GM21360 (cell line): ENCODE data around the gene GLIPR2.
"Not testable (repeated sequence)": the region's sequence is repeated elsewhere in the genome, so short reads cannot be mapped to it uniquely, and the experiment has no call there.

Experiments
- ATAC-seq: cut with Tn5 transposase; IDR thresholded peaks from one replicate; pipeline ENCODE4 v1.9.1; 2021; ENCODE audit warnings: mild to moderate bottlenecking, moderate library complexity; ENCODE audit not compliant: unreplicated experiment

The GLIPR2 gene

DNA sequence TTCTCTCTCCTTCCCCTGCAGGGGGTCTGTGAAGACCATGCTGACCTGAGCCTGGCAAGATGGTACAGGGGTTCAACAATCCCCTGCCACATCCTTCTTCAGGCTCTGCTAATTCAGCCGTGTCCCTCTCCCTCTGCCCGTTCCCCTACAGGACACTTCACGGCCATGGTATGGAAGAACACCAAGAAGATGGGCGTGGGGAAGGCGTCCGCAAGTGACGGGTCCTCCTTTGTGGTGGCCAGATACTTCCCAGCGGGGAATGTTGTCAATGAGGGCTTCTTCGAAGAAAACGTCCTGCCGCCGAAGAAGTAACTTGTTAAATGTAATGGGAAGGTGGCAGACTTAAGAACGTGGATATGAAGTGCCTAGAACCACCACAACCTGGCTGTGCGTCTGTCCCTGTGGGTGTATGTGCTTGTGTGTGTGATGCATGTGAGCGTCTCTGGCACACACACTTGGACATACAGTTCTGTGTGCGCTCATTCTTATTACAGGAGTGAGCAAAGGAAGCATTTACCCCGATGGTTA, 25.7 kb downstream of the GLIPR2 start:
- no peak for ATAC-seq

DNA sequence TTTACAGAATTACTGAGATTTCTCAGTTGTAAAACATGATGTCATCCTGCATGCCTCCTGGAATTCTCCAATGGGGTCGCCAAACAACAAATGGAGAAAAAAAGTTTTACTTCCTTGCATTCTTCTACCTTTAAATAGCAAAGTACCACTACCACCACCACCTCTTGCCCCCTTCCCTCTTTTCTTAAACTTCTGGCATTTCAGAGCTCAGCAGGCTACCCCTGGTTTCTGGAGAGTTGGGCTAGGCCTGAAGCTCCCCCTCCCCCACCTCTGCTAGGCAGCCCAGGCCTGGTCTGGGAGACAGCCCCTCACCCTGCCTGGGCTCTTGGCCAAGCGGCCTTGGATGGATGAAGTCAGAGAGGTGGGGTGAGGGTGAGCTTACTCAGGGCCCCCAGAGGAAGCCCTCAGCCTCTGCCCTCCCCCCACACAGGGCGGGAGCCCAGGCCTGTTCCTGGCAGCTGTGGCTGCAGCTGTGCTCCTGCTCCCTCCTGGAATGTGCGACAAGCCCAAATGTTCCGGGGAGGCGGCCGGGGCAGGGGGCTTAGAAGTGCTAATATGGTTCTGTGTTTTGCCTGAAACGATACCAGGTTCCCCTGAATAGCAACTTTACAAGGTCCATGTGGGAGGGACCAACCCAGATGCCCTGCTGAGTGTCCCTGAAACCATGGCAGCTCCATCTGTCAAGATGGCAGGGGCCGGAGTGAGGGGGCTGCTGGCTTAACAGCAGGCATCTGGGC, 26.7 kb downstream of the GLIPR2 start:
- no peak for ATAC-seq

DNA sequence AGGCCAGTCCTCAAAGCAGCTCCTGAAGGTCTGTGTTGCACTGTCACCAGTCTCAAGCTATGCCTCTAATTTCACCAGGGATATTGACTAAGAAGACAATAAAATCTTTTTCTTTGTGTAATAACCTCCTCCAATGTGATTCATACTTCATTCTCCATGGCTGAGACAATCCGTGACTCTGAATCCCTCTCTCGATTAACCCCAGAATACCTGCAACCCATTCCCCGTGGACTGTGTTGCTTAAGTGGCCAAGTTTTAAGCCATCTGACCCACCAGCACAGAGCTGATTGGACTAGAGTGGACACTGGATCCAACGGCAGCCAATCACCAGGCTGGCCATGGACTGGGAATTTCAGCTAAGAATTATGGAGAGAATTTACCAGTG, 27.2 kb downstream of the GLIPR2 start:
- no peak for ATAC-seq

DNA sequence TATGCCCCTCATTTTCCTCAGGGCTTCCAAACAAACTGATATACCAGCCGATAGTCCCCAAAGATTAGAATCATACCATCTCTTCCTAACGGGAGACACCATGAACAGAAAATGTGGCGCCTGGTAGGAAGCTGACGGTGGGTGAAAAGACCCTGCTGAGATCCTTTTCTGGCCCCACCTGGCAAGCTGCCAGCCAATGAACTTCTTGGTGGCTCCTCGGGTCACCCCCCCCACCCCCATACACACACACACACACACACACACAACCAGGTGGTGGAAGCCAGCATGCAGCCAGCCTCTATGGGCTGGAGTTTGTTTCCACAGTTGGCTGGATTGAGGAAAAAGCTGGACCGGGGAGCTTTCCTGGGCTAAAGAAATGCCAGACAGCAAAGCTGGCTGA, 27.8 kb downstream of the GLIPR2 start:
- no peak for ATAC-seq

DNA sequence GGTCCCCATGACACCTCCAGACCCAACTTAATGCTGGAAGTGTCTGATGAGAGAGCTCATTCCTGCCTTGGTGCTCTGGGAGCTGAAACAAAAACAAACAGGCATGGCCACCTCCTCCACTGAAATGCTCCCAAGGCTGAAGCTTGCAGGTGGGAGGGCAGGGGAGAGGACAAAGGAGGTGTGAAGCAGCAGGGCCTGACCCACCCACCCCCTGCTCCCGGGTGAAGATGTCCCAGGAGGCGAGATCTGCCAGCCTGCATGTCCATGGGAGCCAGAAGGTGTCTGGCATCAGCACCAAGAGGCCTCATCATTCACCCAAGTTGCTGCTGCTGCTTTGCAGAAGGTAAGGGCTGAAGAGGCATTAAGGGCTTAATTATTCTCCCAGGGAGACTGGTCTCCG, 28.5 kb downstream of the GLIPR2 start:
- no peak for ATAC-seq

DNA sequence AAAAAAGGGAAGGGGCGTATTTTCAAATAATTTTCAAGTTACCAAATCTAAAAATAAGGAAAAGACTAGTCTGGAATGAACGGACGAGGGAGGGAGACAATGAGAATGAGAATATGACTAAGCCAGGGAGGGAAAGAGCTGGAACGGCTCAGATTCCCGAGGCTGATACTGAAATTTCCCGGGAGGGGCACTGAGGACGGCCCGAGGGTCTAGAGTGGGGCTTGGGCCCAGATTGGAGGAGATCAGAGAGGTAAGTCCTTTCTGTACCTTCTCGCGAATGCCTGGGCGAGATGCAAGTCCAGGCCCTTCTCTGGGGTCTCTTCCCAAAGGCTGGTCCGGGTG, 29.3 kb downstream of the GLIPR2 start:
- ATAC-seq = no peak

DNA sequence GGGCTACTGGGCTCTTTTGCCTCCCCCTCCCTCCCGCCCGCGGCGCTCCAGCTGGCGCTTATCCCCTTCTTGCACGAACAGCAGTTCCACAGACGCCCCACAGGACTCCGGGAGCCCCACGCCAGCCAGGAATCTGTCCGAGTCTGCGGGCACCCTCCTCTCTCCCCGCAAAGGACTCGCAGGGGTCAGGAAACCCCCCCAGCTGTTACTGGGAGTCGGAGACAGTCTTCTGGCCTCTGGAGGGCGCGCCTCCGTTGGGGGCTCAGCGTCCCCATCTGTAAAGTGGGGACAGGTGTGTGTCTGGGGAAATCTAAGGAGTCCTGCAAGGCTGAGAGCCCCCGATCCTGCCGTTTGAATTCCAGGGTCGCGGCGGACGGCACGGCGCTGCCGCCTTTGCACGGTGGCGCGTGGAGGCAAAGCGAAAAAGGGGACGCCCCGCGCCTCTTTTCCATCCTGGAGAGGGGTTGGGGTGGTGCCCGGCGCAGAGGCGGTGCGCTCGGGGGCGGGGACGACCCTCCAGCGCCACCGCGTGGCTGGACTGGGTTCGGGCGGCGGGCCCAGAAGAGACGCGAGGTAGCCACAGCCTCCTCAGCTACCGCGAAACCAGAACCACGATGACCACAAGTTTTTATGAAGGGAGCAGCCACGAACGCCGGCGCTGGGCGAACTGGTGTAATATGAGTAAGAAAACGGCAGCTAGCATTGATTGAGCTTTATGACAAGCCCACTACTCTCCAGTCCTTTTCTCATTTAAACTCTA, 29.8 kb downstream of the GLIPR2 start:
- peak; percentile 90 for ATAC-seq

DNA sequence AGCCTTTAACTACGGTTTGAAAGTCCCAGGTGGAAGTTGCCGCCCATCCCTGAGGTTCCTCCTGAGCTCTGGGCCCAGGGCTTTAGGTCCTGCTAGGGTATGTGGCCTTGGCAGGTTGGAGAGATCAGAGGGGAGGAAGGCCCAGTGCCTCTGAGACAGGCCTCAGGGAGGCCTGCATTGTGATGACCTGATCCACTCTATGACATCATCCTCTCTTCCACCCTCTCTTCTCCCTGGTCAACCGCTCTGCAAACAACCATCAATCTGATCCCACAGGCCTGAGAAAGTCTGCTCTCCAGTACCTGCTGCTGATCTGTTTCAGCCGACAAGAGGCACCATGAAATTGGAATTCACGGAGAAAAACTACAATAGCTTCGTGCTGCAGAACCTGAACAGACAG, 32.6 kb downstream of the GLIPR2 start, which contains the start of gene CCIN:
Gene CCIN (plus strand): TSS at position 223 of the 400 bp plus-strand sequence. CDS start 115 bp downstream, at position 338.
- no peak for ATAC-seq

DNA sequence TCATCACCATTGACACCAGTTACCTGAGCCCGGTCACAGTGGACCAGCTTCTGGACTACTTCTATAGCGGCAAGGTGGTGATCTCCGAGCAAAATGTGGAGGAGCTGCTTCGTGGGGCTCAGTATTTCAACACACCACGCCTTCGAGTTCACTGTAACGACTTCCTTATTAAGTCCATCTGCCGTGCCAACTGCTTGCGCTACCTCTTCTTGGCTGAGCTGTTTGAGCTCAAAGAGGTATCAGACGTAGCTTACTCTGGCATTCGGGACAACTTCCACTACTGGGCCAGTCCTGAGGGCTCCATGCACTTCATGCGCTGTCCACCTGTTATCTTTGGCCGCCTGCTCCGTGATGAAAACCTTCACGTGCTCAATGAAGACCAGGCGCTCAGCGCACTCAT, 33.2 kb downstream of the GLIPR2 start:
- no peak for ATAC-seq

DNA sequence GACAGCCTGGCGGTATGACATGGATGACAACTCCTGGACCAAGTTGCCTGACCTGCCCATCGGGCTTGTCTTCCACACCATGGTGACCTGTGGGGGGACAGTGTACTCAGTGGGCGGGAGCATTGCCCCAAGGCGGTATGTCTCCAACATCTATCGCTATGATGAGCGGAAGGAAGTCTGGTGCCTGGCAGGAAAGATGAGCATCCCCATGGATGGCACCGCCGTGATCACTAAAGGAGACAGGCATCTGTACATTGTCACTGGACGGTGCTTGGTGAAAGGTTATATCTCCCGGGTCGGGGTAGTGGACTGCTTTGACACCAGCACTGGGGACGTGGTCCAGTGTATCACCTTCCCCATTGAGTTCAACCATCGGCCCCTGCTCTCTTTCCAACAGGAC, 34.0 kb downstream of the GLIPR2 start:
- ATAC-seq = no peak

DNA sequence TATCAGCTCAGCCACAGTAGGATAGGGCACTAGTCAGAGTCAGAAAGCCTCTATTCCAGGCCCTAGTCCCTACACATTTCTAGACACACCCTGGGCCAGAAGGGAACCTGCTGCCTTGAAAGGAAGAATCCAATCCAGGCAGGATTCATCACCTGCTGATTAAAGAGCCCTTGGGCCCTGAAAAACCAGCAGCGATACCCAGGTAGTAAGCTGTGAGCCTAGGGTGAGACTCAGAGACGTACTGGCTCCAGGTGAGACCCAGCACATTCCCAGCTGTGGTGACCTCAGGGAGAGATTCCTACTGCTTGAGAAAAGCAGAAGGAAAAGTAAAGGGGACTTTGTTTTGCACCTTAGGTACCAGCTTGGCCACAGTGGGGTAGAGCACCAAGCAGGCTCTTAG, 37.3 kb downstream of the GLIPR2 start:
- ATAC-seq = no peak

DNA sequence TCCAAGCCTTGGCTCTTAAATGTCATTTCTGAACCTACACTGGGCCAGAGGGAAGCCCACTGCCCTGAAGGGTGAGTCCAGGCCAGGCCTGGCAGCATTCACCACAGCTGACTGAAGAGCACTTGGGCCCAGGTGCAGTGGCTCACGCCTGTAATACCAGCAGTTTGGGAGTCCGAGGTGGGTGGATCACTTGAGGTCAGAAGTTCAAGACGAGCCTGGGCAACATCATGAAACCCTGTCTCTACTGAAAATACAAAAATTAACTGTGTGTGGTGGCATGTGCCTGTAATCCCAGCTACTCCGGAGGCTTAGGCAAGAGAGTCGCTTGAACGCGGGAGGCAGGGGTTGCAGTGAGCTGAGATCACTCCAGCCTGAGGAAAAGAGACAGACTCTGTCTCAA, 37.7 kb downstream of the GLIPR2 start:
- no peak for ATAC-seq

DNA sequence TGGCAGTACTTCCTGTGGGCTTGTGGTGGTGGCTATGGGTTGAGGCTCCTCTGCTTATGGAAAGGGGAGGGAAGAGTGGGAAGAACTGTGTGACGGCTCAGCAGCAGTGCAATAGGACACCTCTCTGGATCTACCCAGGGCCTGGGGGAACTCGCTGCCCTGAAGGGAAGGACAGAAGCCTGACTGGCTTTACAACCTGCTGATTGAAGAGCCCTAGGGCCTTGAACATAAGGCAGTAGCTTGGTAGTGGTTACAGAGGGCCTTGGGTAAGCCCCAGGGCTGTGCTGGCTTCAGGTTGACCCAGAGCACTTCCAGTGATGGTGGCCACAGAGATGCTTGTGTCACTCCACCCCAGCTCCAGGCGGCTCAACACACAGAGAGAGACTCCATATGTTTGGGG, 38.2 kb downstream of the GLIPR2 start:
- no peak for ATAC-seq

DNA sequence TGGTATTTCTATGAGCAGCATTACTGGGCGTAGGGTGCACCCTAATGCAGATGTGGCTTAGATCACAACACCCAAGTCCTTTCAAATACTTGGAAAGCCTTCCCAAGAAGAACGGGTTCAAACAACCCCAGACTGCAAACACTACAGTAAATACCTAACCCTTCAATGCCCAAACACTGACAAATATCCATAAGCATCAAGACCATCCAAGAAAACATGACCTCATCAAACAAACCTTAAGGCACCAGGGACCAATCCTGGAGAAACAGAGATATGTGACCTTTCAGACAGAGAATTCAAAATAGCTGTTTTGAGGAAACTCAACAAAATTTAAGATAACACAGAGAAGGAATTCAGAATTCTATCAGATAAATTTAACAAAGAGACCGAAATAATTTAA, 38.7 kb downstream of the GLIPR2 start:
- not testable (repeated sequence) for ATAC-seq

DNA sequence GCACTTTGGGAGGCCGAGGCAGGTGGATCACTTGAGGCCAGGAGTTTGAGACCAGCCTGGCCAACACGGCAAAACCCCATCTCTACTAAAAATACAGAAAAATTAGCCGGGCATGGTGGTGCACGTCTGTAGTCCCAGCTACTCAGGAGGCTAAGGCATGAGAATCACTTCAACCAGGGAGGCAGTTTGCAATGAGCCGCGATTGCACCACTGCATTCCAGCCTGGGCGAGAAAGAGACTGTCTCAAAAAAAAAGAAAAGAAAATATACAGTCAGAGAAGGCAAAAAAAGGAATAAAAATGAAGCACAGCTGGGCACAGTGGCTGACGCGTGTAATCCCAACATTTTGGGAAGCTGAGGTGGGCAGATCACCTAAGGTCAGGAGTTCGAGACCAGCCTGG, 40.0 kb downstream of the GLIPR2 start:
- ATAC-seq = not testable (repeated sequence)

DNA sequence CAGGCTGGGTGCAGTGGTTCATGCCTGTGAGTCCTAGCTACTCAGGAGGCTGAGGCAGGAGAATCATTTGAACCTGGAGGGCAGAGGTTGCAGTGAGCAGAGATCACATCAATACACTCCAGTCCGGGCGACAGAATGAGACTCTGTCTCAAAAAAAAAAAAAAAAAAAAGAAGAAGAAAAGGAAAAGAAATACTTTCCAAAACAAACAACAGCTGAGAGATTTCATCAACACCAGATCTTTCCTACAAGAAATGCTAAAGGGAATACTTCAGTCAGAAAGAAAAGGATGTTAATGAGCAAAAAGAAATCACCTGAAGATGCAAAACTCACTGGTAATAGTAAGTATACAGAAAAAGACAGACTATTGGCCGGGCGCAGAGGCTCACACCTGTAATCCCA, 41.0 kb downstream of the GLIPR2 start:
- no peak for ATAC-seq

DNA sequence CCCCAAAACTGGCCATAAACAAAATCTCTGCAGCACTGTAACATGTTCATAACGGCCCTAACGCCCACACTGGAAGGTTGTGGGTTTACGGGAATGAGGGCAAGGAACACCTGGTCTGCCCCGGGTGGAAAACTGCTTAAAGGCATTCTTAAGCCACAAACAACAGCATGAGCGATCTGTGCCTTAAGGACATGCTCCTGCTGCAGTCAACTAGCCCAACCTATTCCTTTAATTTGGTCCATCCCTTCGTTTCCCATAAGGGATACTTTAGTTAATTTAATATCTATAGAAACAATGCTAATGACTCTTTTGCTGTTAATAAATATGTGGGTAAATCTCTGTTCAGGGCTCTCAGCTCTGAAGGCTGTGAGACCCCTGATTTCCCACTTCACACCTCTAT, 43.7 kb downstream of the GLIPR2 start:
- ATAC-seq = not testable (repeated sequence)

DNA sequence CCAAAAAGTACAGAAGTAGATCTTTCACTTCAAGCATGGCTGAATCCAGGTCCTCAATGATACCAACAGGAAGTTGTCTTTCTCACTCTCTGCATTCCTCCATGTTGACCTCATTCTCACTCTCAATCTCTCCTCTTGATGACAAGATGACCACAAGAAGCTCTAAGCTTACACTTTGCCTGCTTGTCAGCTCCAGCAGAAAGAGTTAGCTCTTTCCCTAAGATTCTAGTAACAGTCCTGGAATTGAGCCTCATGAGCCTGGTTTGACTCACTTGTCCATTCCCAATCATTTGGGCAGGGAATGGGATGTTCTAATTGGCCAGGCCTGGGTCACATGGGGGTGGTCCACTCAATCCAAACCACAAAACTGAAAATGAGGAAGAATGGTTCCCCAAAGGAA, 50.9 kb downstream of the GLIPR2 start:
- no peak for ATAC-seq

DNA sequence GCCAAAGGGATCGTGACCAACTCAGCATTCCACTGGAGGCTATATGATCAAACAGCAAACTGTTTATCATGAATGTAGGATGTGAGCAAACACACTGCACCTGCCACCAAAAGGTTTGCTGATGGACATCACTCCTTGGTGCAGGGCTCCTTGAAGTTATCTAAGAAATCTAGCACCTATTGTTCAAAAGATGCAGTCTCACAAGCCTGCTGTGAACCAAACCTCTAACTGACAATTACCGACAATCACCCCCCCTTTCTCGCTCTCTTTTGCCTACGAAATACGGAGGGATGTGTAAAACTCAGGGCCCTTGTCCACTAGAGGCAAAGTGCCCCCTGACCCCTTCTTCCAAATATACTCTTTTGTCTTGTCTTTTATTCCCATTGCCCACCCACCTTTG, 51.7 kb downstream of the GLIPR2 start:
- no peak for ATAC-seq

DNA sequence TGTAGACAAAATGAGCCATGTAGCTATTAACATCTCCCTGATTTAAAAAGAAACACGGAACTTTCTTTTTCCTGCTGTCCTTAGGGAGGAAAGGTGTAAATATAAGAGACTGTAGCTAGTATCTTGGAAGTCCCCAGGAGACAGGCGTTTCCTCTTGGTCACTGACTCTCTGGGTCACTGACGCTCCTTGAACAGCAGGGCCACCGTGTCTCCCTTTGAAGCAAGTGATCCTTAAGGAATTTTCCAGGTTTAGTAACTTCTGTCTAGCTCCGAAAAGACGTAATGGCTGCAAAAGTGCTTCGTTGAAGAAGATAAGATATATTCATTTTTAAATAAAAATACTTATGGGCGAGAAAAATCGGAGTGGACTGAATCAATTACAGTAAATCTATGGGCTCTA, 53.4 kb downstream of the GLIPR2 start:
- no peak for ATAC-seq

DNA sequence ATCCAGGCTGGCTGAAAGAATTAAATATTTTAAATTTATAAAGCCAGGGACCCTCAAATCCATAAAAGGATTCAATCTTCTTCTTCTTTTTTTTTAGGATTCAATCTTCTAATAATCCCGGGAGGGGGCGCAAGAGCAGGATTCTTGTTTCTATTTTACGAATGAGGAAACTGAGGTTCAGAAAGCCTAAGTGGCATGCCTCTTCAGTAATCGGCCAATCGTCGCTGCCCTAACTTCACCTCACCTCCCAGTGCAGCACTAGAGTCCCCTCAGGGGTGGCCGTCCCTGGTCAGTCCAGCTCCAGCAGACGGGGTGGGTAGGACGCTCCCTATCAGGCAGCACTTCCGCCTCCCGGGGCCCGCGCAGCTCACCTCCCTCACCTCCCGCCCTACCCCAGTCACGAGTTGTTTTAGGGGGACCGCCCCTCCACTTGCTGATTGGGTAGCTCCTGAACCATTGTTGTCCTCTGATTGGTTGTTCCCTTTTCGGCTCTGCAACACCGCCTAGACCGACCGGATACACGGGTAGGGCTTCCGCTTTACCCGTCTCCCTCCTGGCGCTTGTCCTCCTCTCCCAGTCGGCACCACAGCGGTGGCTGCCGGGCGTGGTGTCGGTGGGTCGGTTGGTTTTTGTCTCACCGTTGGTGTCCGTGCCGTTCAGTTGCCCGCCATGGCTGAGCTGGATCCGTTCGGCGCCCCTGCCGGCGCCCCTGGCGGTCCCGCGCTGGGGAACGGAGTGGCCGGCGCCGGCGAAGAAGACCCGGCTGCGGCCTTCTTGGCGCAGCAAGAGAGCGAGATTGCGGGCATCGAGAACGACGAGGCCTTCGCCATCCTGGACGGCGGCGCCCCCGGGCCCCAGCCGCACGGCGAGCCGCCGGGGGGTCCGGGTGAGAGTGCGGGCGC, 54.1 kb downstream of the GLIPR2 start, which contains the start of gene CLTA:
Gene CLTA (plus strand): TSS at position 534 of the 902 bp plus-strand sequence. CDS start 136 bp downstream, at position 670.
- ATAC-seq = peak; percentile 93
